Lung (tissue), 12 donors: Measurements from ENCODE around the gene FOXA3. TPM values are rescaled to one million over a fixed set of nuclear protein-coding genes. Genes with fewer than 3 reads are reported as not detected.

Experiments
- ATAC-seq: fragments of 200-7000 bp; cut with Tn5 transposase; one replicate; pipeline ENCODE4 v1.9.1; 2020; ENCODE audit warnings: moderate number of reproducible peaks; ENCODE audit not compliant: insufficient read depth, low FRiP score
- DNase-seq, 3 donors: peaks; one replicate each; pipeline ENCODE4 v3.0.0-alpha.2; 2013 to 2017
- H3K27ac ChIP-seq, 2 donors: one replicate each; pipeline ENCODE4 v1.5.1; 2013; ENCODE audit warnings: mild to moderate bottlenecking in 2 of 2, moderate library complexity in 2 of 2, control low read depth in 1 of 2, inconsistent platforms in 1 of 2, low read depth in 1 of 2, low read length in 1 of 2
- H3K27me3 ChIP-seq, 3 donors: one replicate each; pipeline ENCODE4 v1.5.1; 2013; ENCODE audit warnings: low read length in 2 of 3; ENCODE audit not compliant: control insufficient read depth in 3 of 3, insufficient read depth in 3 of 3
- H3K36me3 ChIP-seq, 4 donors: one replicate each; pipeline ENCODE4 v1.5.1; 2013; ENCODE audit warnings: low read length in 4 of 4, mild to moderate bottlenecking in 1 of 4, moderate library complexity in 1 of 4; ENCODE audit not compliant: control insufficient read depth in 4 of 4, insufficient read depth in 4 of 4
- H3K4me1 ChIP-seq, 5 donors: one replicate each; pipeline ENCODE4 v1.5.1; 2013; ENCODE audit warnings: low read length in 5 of 5, mild to moderate bottlenecking in 2 of 5, moderate library complexity in 1 of 5; ENCODE audit not compliant: control insufficient read depth in 5 of 5, insufficient read depth in 5 of 5
- H3K4me3 ChIP-seq: one replicate; pipeline ENCODE4 v1.5.1; 2013; ENCODE audit warnings: mild to moderate bottlenecking, control low read depth, moderate library complexity
- H3K9ac ChIP-seq, 2 donors: one replicate each; pipeline ENCODE4 v1.5.1; 2013; ENCODE audit warnings: low read length in 2 of 2, control low read depth in 1 of 2; ENCODE audit not compliant: insufficient read depth in 1 of 2
- H3K9me3 ChIP-seq, 4 donors: one replicate each; pipeline ENCODE4 v1.5.1; 2013; ENCODE audit warnings: low read length in 3 of 4, mild to moderate bottlenecking in 1 of 4, moderate library complexity in 1 of 4; ENCODE audit not compliant: control insufficient read depth in 4 of 4, insufficient read depth in 3 of 4
- WGBS, 2 donors: extraction: QIAGEN DNeasy Blood & Tissue Kit; methylation state at CpG; one replicate each; pipeline ENCODE4 v1.1.7; 2013; 5-methylcytosine and 5-hydroxymethylcytosine counted together
- polyA plus RNA-seq, 2 donors: library from polyadenylated mRNA; stranded (reverse); fragments of 200-250 nt; gene quantifications; one replicate each; pipeline ENCODE4 v1.2.1, GENCODE V29; 2013
- total RNA-seq, 2 donors: library from RNA; depleted of rRNA in 1 of 2; stranded (reverse); fragments of >200 nt in 1 of 2; gene quantifications; one replicate each; pipeline ENCODE4 v1.2.1, GENCODE V29; 2014 to 2021
- TF ChIP-seq, protein P1 (sequence below): IDR thresholded peaks from 2 replicates; pipeline ENCODE4 v1.5.1; 2012; ENCODE audit warnings: mild to moderate bottlenecking; ENCODE audit errors: control extremely low read depth, extremely low read depth
- donor health status: control.
- donor health status: control.
- donor health status: Bipolar disorder and iron deficiency.
- donor health status: healthy.
- donor health status: DM: yes; HTN: yes; CAD: no.

The FOXA3 gene
- total and polyA plus RNA-seq, 4 donors, result 0.43 to 0.68 (median 0.51) TPM

DNA sequence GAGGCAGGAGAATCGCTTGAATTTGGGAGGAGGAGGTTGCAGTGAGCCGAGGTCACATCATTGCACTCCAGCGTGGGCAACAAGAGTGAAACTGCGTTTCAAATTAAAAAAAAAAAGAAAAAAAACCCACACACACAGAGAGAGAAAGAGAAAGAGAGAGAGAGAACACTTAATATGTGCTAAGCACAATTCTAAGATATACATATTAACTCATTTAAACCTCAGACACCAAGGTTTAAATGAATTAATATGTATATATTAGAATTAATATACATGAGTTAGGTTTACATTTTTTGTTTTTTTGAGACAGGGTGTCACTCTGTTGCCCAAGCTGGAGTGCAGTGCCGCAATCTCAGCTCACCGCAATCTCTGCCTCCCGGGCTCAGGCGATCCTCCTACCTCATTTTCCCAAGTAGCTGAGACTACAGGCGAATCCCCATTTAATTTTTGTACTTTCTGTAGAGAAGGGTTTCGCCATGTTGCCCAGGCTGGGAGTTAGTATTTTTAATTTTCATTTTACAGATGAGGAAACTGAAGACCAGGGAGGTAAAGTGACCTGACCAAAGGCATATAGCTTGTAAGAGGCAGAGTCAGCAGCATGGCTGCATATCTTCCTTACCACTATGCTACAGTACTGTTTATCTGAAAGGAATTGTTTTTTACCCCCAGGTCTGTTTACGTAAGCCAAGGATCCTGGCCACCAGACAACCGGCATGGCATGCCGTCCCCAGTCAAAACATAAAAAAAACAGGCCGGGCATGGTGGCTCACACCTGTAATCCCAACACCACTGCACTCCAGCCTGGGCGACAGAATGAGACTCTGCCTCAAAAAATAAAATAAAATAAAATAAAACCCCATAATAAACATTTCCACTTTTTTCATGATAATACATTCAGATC lies 3.5 kb upstream of the FOXA3 start:
- Histone ChIP-seq H3K36me3 (peaks cover 0 to 13% (median 11%) of the 10 kb centered on the region in 4 donors), H3K27me3 (peaks cover 0 to 20% (median 20%) of the 10 kb centered on the region in 3 donors), H3K9ac (no peak overlapping the region), H3K27ac (no peak overlapping the region), H3K4me1 (peaks cover 0 to 6% (median 2%) of the 10 kb centered on the region in 5 donors), H3K9me3 (no peaks in the 10 kb centered on the region), H3K4me3 (no peak overlapping the region)
- no peak for DNase-seq
- WGBS, 2 donors, result 91 to 92% methylated on average over 15 of the region's 15 CpGs
- TF ChIP-seq, protein P1, sequence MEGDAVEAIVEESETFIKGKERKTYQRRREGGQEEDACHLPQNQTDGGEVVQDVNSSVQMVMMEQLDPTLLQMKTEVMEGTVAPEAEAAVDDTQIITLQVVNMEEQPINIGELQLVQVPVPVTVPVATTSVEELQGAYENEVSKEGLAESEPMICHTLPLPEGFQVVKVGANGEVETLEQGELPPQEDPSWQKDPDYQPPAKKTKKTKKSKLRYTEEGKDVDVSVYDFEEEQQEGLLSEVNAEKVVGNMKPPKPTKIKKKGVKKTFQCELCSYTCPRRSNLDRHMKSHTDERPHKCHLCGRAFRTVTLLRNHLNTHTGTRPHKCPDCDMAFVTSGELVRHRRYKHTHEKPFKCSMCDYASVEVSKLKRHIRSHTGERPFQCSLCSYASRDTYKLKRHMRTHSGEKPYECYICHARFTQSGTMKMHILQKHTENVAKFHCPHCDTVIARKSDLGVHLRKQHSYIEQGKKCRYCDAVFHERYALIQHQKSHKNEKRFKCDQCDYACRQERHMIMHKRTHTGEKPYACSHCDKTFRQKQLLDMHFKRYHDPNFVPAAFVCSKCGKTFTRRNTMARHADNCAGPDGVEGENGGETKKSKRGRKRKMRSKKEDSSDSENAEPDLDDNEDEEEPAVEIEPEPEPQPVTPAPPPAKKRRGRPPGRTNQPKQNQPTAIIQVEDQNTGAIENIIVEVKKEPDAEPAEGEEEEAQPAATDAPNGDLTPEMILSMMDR, result no peak
- no peak for ATAC-seq

DNA sequence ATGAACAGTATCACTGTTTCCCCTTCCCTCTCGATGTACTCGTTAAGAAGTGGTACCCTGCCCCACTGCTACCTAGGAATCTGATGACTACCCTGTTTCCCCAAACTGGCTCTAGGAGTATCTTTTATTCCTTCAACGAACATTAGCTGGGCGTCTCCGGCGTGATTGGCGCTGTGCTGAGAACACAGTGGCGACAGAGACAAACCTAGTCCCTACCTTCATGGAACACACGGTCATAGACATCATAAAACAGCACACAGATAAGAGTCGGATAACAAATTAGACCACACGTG lies 1.9 kb upstream of the FOXA3 start:
- no peaks in the 10 kb centered on the region for H3K9me3 ChIP-seq
- peaks cover 0 to 6% (median 2%) of the 10 kb centered on the region in 5 donors for H3K4me1 ChIP-seq
- H3K27me3 ChIP-seq, result peaks cover 0 to 26% (median 24%) of the 10 kb centered on the region in 3 donors
- H3K4me3 ChIP-seq, result peak overlapping the region; percentile 82
- no peak for DNase-seq
- H3K27ac ChIP-seq, result peak overlapping the region; percentile 89 to 93
- peaks cover 0 to 13% (median 9%) of the 10 kb centered on the region in 4 donors for H3K36me3 ChIP-seq
- TF ChIP-seq, protein P1, result no peak
- ATAC-seq, result no peak
- 0% methylated on average over 11 of the region's 11 CpGs for WGBS, 2 donors
- peak overlapping the region; percentile 59 to 74 for H3K9ac ChIP-seq

DNA sequence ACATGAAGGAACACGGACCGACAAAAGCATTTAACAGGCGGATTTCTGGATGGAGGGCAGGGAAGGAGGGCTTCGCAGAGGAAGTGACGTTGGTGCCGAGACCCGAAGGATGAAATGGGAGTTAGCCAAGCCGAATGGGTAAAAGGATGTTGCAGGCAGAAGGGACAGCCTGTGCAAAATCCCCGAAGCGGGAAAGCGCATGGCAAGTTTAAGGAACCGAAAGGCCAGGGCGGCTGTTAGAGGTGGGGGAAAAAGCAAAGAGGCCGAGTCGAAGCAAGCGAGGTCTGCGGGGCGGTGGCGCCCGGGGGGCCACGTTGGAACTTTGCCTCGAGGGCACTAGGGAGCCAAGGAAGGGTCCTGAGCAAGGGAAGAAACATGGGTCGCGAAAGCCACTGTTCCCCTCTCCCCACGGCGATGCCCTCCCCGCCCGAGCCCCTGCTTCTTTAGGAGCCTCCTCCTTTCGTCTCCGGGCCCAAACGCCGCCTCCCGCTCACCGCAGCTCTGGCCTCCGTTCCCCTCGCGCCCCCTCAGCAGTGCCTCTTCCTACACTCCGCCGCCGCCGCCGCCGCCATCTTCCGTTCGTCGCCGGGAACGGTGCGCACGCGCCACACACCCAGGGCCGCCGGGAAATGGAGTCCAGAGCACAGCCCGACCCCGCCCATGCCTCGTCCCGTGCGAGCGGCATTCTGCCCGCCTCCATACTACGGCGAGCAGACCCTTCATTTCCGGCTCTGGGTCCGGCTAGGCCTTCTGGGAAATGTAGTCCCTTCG lies 1.4 kb upstream of the FOXA3 start, which contains the start of gene SYMPK:
Gene SYMPK (minus strand): TSS at position 584 of the 771 bp plus-strand sequence. CDS start 8,652 bp downstream, outside the sequence.
- Histone ChIP-seq H3K36me3 (peaks cover 0 to 13% (median 9%) of the 10 kb centered on the region in 4 donors), H3K4me1 (peaks cover 0 to 6% (median 2%) of the 10 kb centered on the region in 5 donors), H3K27me3 (peaks cover 0 to 26% (median 24%) of the 10 kb centered on the region in 3 donors), H3K9me3 (no peaks in the 10 kb centered on the region), H3K4me3 (peak within 1 kb of the TSS; percentile 82), H3K9ac (peak within 1 kb of the TSS; percentile 59 to 74), H3K27ac (peak within 1 kb of the TSS; percentile 89 to 93)
- whole genome bisulfite sequencing, 2 donors, result 0 to 1% methylated on average over 60 to 65 of the region's 65 CpGs
- TF ChIP-seq, protein P1, result peak; percentile 4
- peak; percentile 99 to 100 (median 99) for DNase-seq
- ATAC-seq, result peak; percentile 99
